ENCODE results near the gene RELN.

DNA sequence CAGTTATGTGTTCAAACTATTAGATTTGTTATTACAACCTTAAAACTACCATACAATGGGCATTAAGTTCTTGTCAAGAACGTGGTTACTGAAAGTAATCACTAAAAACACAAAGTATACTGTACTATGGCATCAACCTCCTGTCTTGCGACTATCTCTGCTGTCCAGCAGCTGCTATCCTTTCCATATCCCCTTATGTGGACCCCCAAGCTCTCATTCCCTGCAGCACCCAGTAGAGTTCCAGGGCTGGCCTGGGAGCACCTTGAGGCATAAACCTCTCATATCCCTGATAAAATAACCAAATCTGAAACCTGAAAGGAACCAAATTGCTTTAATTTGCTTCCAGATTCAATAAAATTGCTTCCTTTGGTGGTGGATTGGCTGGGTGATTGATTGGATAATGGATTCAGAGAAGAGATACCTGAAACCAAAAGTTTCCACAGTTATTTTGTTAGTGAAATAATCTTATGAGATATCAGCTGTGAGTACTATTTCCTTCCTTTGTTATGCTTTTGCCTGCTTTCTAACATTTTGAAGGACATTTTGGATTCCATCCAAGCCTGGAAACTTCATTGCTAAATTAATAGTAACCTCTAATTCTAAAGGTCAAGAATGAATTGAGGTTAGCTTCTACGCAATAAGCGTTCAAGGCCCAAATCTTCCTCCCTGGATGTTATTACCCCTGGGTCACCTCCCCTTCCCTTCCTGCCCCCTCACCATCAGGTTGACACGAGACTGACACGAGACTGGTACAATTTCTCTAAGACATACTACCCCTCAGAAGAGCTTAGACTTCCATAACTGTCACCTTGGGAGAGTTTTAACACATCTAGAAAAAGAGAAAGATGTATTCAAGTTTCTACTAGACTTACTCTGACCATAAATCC is 48.8 kb downstream of the RELN start:
- TF ChIP-seq, protein P1, sequence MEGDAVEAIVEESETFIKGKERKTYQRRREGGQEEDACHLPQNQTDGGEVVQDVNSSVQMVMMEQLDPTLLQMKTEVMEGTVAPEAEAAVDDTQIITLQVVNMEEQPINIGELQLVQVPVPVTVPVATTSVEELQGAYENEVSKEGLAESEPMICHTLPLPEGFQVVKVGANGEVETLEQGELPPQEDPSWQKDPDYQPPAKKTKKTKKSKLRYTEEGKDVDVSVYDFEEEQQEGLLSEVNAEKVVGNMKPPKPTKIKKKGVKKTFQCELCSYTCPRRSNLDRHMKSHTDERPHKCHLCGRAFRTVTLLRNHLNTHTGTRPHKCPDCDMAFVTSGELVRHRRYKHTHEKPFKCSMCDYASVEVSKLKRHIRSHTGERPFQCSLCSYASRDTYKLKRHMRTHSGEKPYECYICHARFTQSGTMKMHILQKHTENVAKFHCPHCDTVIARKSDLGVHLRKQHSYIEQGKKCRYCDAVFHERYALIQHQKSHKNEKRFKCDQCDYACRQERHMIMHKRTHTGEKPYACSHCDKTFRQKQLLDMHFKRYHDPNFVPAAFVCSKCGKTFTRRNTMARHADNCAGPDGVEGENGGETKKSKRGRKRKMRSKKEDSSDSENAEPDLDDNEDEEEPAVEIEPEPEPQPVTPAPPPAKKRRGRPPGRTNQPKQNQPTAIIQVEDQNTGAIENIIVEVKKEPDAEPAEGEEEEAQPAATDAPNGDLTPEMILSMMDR (optimal IDR thresholded peaks at IDR 0.05 in 1 of 3, IDR thresholded peaks at IDR 0.05 in 1 of 3, conservative IDR thresholded peaks at IDR 0.05 in 1 of 3; ENCODE audit: extremely low read depth in 1 of 3, insufficient read depth in 2 of 3, low read length in 3 of 3), result no peak
- TF ChIP-seq EZH2 (IDR thresholded peaks at IDR 0.05; ENCODE audit: low read length), result no peak

Measured in keratinocyte (primary cell).